KOPT-K1 (cell line): ENCODE results near the gene IL1R1.

Source experiments
- H3K27ac ChIP-seq: fragments of 200-600 bp; sonication (generic); 2 replicates; pipeline ENCODE4 v1.5.1; 2016; ENCODE audit warnings: antibody characterized with exemption, mild to moderate bottlenecking, low read depth, low read length; ENCODE audit not compliant: poor library complexity, severe bottlenecking
- H3K36me3 ChIP-seq: fragments of 200-600 bp; sonication (generic); 2 replicates; pipeline ENCODE4 v1.5.1; 2017; ENCODE audit warnings: antibody characterized with exemption, mild to moderate bottlenecking, low read length, moderate library complexity; ENCODE audit not compliant: insufficient read depth
- H3K9me3 ChIP-seq: fragments of 200-600 bp; sonication (generic); 2 replicates; pipeline ENCODE4 v1.5.1; 2017; ENCODE audit warnings: antibody characterized with exemption, low read length, mild to moderate bottlenecking; ENCODE audit not compliant: insufficient read depth, poor library complexity, severe bottlenecking

Gene IL1R1

GRCh38 chr2:102224824-102225739, 82.5 kb downstream of the IL1R1 start:
- H3K36me3 ChIP-seq = no peaks in the 10 kb centered on the region
- H3K9me3 ChIP-seq = no peaks in the 10 kb centered on the region
- H3K27ac ChIP-seq = no peak overlapping the region

GRCh38 chr2:102226171-102226570, 83.6 kb downstream of the IL1R1 start:
- H3K27ac ChIP-seq = no peak overlapping the region
- no peaks in the 10 kb centered on the region for H3K9me3 ChIP-seq
- H3K36me3 ChIP-seq = no peaks in the 10 kb centered on the region

- Histone ChIP-seq H3K9me3 (no peaks in the 10 kb centered on the region), H3K36me3 (no peaks in the 10 kb centered on the region), H3K27ac (no peak overlapping the region)
Measured at GRCh38 chr2:102226612-102227391, 84.3 kb downstream of the IL1R1 start.

- no peak overlapping the region for H3K27ac ChIP-seq
- no peaks in the 10 kb centered on the region for H3K9me3 ChIP-seq
- no peaks in the 10 kb centered on the region for H3K36me3 ChIP-seq
Measured at GRCh38 chr2:102229141-102229769, 86.7 kb downstream of the IL1R1 start.
